HT1080 (cell line): Measurements from ENCODE around the gene CBFA2T3. TPM values are rescaled to one million over a fixed set of nuclear protein-coding genes. Genes with fewer than 3 reads are reported as not detected.

ENCODE experiments used
- DNase-seq: peaks from one replicate; pipeline ENCODE4 v3.0.0-alpha.2; 2015; ENCODE audit warnings: low read depth
- total RNA-seq: library from RNA; depleted of rRNA; stranded (reverse); fragments of >200 nt; shearing (Covaris generic); gene quantifications from 2 replicates; pipeline ENCODE4 v1.2.3, GENCODE V29; 2014

The CBFA2T3 gene
- total RNA-seq, 1 experiment from 2014 or later, result not detected

GRCh38 chr16:88880226-88881006, 96.6 kb downstream of the CBFA2T3 start:
- DNase-seq, result no peak

GRCh38 chr16:88879788-88880055, 97.3 kb downstream of the CBFA2T3 start:
- DNase-seq, result no peak

GRCh38 chr16:88878967-88879787, 97.8 kb downstream of the CBFA2T3 start:
- DNase-seq, result no peak

- DNase-seq, result no peak
Observed at GRCh38 chr16:88878356-88878755, 98.7 kb downstream of the CBFA2T3 start.

GRCh38 chr16:88877564-88878289, 99.3 kb downstream of the CBFA2T3 start:
- no peak for DNase-seq

- no peak for DNase-seq
Observed at GRCh38 chr16:88876942-88877526, 100.0 kb downstream of the CBFA2T3 start.

- DNase-seq, result no peak
Observed at GRCh38 chr16:88875703-88876234, 101.2 kb downstream of the CBFA2T3 start.

- DNase-seq, result no peak
Observed at GRCh38 chr16:88874938-88875599, 101.9 kb downstream of the CBFA2T3 start.

- no peak for DNase-seq
Observed at GRCh38 chr16:88872650-88873331, 104.2 kb downstream of the CBFA2T3 start.

GRCh38 chr16:88871730-88872416, 105.1 kb downstream of the CBFA2T3 start:
- DNase-seq, result no peak

GRCh38 chr16:88871349-88871702, 105.7 kb downstream of the CBFA2T3 start:
- no peak for DNase-seq

- no peak for DNase-seq
Observed at GRCh38 chr16:88870608-88871348, 106.2 kb downstream of the CBFA2T3 start.

GRCh38 chr16:88869673-88869980, 107.4 kb downstream of the CBFA2T3 start:
- DNase-seq, result no peak

- no peak for DNase-seq
Observed at GRCh38 chr16:88868974-88869672, 107.9 kb downstream of the CBFA2T3 start.

- DNase-seq, result no peak
Observed at GRCh38 chr16:88867581-88868246, 109.3 kb downstream of the CBFA2T3 start.

GRCh38 chr16:88866151-88866920, 110.7 kb downstream of the CBFA2T3 start, which contains the start of gene PABPN1L:
Gene PABPN1L, minus strand, starts transcription at chr16:88866660. Its CDS starts 54 bp downstream, at chr16:88866606.
- DNase-seq, result no peak

GRCh38 chr16:88865742-88866141, 111.3 kb downstream of the CBFA2T3 start:
- DNase-seq, result no peak
